ENCODE results near the gene GDF10.

DNA sequence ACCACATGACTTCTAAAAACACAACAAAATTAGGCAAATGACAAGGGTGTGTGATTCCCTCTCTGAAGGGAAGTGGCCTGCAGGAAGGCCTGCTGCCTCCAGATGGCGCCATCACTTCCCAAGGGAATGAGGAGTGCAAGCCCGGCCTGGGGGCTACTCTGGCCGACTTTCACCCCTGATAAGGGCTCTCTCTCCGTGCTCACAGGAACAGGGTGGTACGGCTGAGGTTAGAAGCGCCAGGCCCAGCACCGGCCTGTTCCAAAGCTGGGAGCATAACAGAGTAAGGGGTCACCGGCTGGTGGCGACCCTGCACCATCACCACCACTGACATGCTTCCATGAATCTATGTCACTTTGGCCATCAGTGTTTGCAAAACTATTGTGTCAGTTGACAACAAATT lies 61.3 kb downstream of the GDF10 start:
- TF ChIP-seq, protein P1, sequence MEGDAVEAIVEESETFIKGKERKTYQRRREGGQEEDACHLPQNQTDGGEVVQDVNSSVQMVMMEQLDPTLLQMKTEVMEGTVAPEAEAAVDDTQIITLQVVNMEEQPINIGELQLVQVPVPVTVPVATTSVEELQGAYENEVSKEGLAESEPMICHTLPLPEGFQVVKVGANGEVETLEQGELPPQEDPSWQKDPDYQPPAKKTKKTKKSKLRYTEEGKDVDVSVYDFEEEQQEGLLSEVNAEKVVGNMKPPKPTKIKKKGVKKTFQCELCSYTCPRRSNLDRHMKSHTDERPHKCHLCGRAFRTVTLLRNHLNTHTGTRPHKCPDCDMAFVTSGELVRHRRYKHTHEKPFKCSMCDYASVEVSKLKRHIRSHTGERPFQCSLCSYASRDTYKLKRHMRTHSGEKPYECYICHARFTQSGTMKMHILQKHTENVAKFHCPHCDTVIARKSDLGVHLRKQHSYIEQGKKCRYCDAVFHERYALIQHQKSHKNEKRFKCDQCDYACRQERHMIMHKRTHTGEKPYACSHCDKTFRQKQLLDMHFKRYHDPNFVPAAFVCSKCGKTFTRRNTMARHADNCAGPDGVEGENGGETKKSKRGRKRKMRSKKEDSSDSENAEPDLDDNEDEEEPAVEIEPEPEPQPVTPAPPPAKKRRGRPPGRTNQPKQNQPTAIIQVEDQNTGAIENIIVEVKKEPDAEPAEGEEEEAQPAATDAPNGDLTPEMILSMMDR (IDR thresholded peaks at IDR 0.05; ENCODE audit: low read depth, low read length) = peak; percentile 67
- no peak for TF ChIP-seq EZH2phosphoT487 (IDR thresholded peaks at IDR 0.05; ENCODE audit: low read depth)

Measured in OCI-LY3 (cell line).